IPS-18c (cell line): ENCODE data around the gene BAZ2A.

ENCODE experiments used
- H3K4me3 ChIP-seq: 2 replicates; pipeline ENCODE4 v1.7.0; 2013; ENCODE audit warnings: low read depth, mild to moderate bottlenecking, low read length, moderate library complexity; ENCODE audit not compliant: insufficient read depth
- H3K9me3 ChIP-seq: one replicate; pipeline ENCODE4 v1.6.1; 2013; ENCODE audit warnings: mild to moderate bottlenecking, low read length, moderate library complexity; ENCODE audit not compliant: control insufficient read depth, insufficient read depth

Gene BAZ2A

GRCh38 chr12:56574210-56574609 is 55.9 kb downstream of the BAZ2A start:
- no peaks in the 10 kb centered on the region for H3K9me3 ChIP-seq
- no peak overlapping the region for H3K4me3 ChIP-seq

GRCh38 chr12:56572288-56572687 is 57.8 kb downstream of the BAZ2A start:
- Histone ChIP-seq H3K4me3 (no peak overlapping the region), H3K9me3 (no peaks in the 10 kb centered on the region)

GRCh38 chr12:56571121-56571520 is 59.0 kb downstream of the BAZ2A start:
- Histone ChIP-seq H3K4me3 (no peak overlapping the region), H3K9me3 (no peaks in the 10 kb centered on the region)

- H3K9me3 ChIP-seq: no peaks in the 10 kb centered on the region
- H3K4me3 ChIP-seq: no peak overlapping the region
These were observed 62.0 kb downstream of the BAZ2A start for GRCh38 chr12:56568146-56568545.

GRCh38 chr12:56565510-56566101 is 64.5 kb downstream of the BAZ2A start:
- no peaks in the 10 kb centered on the region for H3K9me3 ChIP-seq
- no peak overlapping the region for H3K4me3 ChIP-seq

GRCh38 chr12:56551070-56551469 is 79.1 kb downstream of the BAZ2A start:
- no peak overlapping the region for H3K4me3 ChIP-seq
- no peaks in the 10 kb centered on the region for H3K9me3 ChIP-seq

GRCh38 chr12:56546680-56547079 is 83.4 kb downstream of the BAZ2A start:
- no peak overlapping the region for H3K4me3 ChIP-seq
- no peaks in the 10 kb centered on the region for H3K9me3 ChIP-seq
